CD4-positive, alpha-beta memory T cell (primary cell): ENCODE results near the gene SLC35F4. TPM values are rescaled to one million over a fixed set of nuclear protein-coding genes. Genes with fewer than 3 reads are reported as not detected.

Source experiments
- CTCF ChIA-PET: fragments of 350-600 bp; sonication (Branson Sonifier 250); formaldehyde crosslinking; loops from one replicate; lab custom pipeline; 2021; ENCODE audit warnings: inconsistent platforms; ENCODE audit not compliant: partially characterized antibody; lab: Charles Lee
- POLR2A ChIA-PET: fragments of 350-600 bp; sonication (Branson Sonifier 250); formaldehyde crosslinking; loops from one replicate; lab custom pipeline; 2021; ENCODE audit not compliant: partially characterized antibody; lab: Charles Lee
- DNase-seq, 5 donors: peaks; one replicate each; pipeline versions ENCODE4 v3.0.0 to v3.0.0-alpha.2; 2020 to 2022; ENCODE audit warnings: mixed read lengths in 1 of 5
- H3K27ac ChIP-seq: one replicate; pipeline ENCODE4 v1.7.0; 2013; ENCODE audit warnings: low read depth, low read length
- H3K27me3 ChIP-seq: 2 replicates; pipeline ENCODE4 v1.7.0; 2013; ENCODE audit warnings: mild to moderate bottlenecking, low read length, moderate library complexity; ENCODE audit not compliant: insufficient read depth
- H3K36me3 ChIP-seq: 2 replicates; pipeline ENCODE4 v1.7.0; 2013; ENCODE audit warnings: mild to moderate bottlenecking, low read length, moderate library complexity; ENCODE audit not compliant: insufficient read depth
- H3K4me1 ChIP-seq: 2 replicates; pipeline ENCODE4 v1.7.0; 2013; ENCODE audit warnings: mild to moderate bottlenecking, low read length, moderate library complexity; ENCODE audit not compliant: insufficient read depth
- H3K4me3 ChIP-seq, 2 donors: one replicate each; pipeline ENCODE4 v1.7.0; 2013; ENCODE audit warnings: low read length in 2 of 2, mild to moderate bottlenecking in 1 of 2
- H3K9me3 ChIP-seq, 2 donors: one replicate each; pipeline ENCODE4 v1.7.0; 2013; ENCODE audit warnings: low read length in 2 of 2, control low read depth in 1 of 2; ENCODE audit not compliant: control insufficient read depth in 1 of 2
- H3K27ac Mint-ChIP-seq, 7 donors: one replicate each; pipeline ENCODE4 v1.8.0; 2020 to 2021; ENCODE audit warnings: mixed read lengths in 7 of 7, mild to moderate bottlenecking in 6 of 7, inconsistent platforms in 3 of 7, moderate library complexity in 3 of 7
- H3K27me3 Mint-ChIP-seq, 2 donors: one replicate each; pipeline ENCODE4 v1.8.0; 2020 to 2021; ENCODE audit warnings: mixed read lengths in 2 of 2
- H3K36me3 Mint-ChIP-seq, 2 donors: one replicate each; pipeline ENCODE4 v1.8.0; 2020 to 2021; ENCODE audit warnings: mixed read lengths in 2 of 2, inconsistent platforms in 1 of 2, mild to moderate bottlenecking in 1 of 2
- H3K4me1 Mint-ChIP-seq, 4 donors: one replicate each; pipeline ENCODE4 v1.8.0; 2020 to 2021; ENCODE audit warnings: mixed read lengths in 4 of 4, mild to moderate bottlenecking in 1 of 4
- H3K4me3 Mint-ChIP-seq, 8 donors: one replicate each; pipeline ENCODE4 v1.8.0; 2020 to 2021; ENCODE audit warnings: mixed read lengths in 8 of 8, mild to moderate bottlenecking in 7 of 8, moderate library complexity in 6 of 8, inconsistent platforms in 3 of 8
- H3K9me3 Mint-ChIP-seq, 8 donors: one replicate each; pipeline ENCODE4 v1.8.0; 2020 to 2021; ENCODE audit warnings: mixed read lengths in 8 of 8, mild to moderate bottlenecking in 5 of 8, inconsistent platforms in 3 of 8, moderate library complexity in 1 of 8
- intact Hi-C: fragments of 100-400 bp; cut with micrococcal nuclease; formaldehyde crosslinking; loops from one replicate; pipeline ENCODE4 v1.15.1; 2023
- polyA plus RNA-seq, 2 donors: library from polyadenylated mRNA; unstranded; fragments of 300-500 nt; fragmentation: Illumina TruSeq; gene quantifications; one replicate each; pipeline ENCODE4 v1.2.3, GENCODE V29; 2021
- total RNA-seq, 2 experiments: library from RNA; stranded (reverse); gene quantifications; one replicate each; pipeline ENCODE4 v1.2.3, GENCODE V29; 2021

SLC35F4 gene
- total and polyA plus RNA-seq, 4 experiments from 2014 or later = not detected

GRCh38 chr14:57637901-57638300 lies 228.0 kb downstream of the SLC35F4 start:
- no peak overlapping the region for H3K27ac ChIP-seq
- no peaks in the 10 kb centered on the region for H3K27me3 ChIP-seq
- Mint-ChIP-seq H3K9me3 (peaks cover 0 to 3% (median under 1%) of the 10 kb centered on the region in 8 donors), H3K27ac (no peak overlapping the region), H3K4me3 (no peak overlapping the region), H3K27me3 (no peaks in the 10 kb centered on the region), H3K4me1 (no peaks in the 10 kb centered on the region), H3K36me3 (no peaks in the 10 kb centered on the region)
- H3K36me3 ChIP-seq = no peaks in the 10 kb centered on the region
- CTCF ChIA-PET = interaction anchor here (0.9 kb wide), 1 partner anchor 10 kb away, joined by 3 read pairs; no protein-coding TSS in a partner anchor
- DNase-seq = no peak
- intact Hi-C loops = no loop called here
- no peak overlapping the region for H3K4me3 ChIP-seq
- POLR2A ChIA-PET = no interaction called here
- no peaks in the 10 kb centered on the region for H3K4me1 ChIP-seq
- no peaks in the 10 kb centered on the region for H3K9me3 ChIP-seq

DNA sequence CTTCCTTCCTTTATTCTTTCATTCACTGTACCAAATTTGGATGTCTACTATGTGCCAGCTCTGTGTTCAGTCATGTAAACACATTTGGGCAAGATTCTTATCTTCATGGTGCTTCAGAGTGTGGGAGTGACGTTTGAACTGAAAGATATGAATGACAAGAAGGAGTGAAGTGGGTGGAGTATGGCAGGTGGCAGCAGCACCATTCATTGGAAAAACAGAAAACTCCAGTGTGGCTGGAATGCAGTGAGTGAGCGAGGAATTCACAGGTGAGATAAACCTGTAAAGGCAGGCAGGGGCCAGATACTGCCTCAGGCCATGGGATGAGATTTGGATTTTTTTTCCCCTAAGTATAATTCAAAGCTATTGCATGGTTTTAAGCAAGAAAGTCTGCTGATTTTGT lies 231.6 kb downstream of the SLC35F4 start:
- H3K4me3 ChIP-seq = no peak overlapping the region
- DNase-seq = no peak
- no peaks in the 10 kb centered on the region for H3K4me1 Mint-ChIP-seq
- H3K36me3 ChIP-seq = no peaks in the 10 kb centered on the region
- no peak overlapping the region for H3K4me3 Mint-ChIP-seq
- ChIA-PET POLR2A (no interaction called here), CTCF (interaction anchor here (0.6 kb wide), 1 partner anchor 438 kb away, joined by 3 read pairs; no protein-coding TSS in a partner anchor)
- no peak overlapping the region for H3K27ac Mint-ChIP-seq
- no peaks in the 10 kb centered on the region for H3K9me3 ChIP-seq
- no peaks in the 10 kb centered on the region for H3K4me1 ChIP-seq
- H3K36me3 Mint-ChIP-seq = no peaks in the 10 kb centered on the region
- H3K27ac ChIP-seq = no peak overlapping the region
- H3K27me3 Mint-ChIP-seq = no peaks in the 10 kb centered on the region
- peaks cover 0 to 5% (median 2%) of the 10 kb centered on the region in 8 donors for H3K9me3 Mint-ChIP-seq
- intact Hi-C loops = no loop called here
- no peaks in the 10 kb centered on the region for H3K27me3 ChIP-seq

DNA sequence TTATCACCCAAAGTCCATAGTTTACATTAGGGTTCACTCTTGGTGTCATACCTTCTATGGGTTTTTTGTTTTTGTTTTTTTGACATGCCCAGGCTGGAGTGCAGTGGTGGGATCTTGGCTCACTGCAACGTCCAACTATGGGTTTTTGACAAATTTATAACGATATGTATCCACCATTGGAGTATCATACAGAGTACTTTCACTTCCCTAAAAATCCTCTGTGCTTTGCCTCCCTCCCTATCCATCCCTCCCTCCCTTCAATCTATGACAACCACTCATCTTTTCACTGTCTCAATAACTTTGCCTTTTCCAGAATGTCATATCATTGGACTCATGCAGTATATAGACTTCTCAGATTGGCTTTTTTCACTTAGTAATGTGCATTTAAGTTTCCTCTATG lies 233.2 kb downstream of the SLC35F4 start:
- H3K9me3 Mint-ChIP-seq = peaks cover 0 to 5% (median 3%) of the 10 kb centered on the region in 8 donors
- no peaks in the 10 kb centered on the region for H3K36me3 ChIP-seq
- H3K9me3 ChIP-seq = no peaks in the 10 kb centered on the region
- no peaks in the 10 kb centered on the region for H3K27me3 ChIP-seq
- no peaks in the 10 kb centered on the region for H3K4me1 Mint-ChIP-seq
- no peaks in the 10 kb centered on the region for H3K4me1 ChIP-seq
- H3K27me3 Mint-ChIP-seq = no peaks in the 10 kb centered on the region
- ChIA-PET POLR2A (no interaction called here), CTCF (no interaction called here)
- intact Hi-C loops = no loop called here
- no peak overlapping the region for H3K27ac ChIP-seq
- no peak overlapping the region for H3K27ac Mint-ChIP-seq
- no peak for DNase-seq
- H3K36me3 Mint-ChIP-seq = no peaks in the 10 kb centered on the region
- H3K4me3 ChIP-seq = no peak overlapping the region
- no peak overlapping the region for H3K4me3 Mint-ChIP-seq

GRCh38 chr14:57617510-57617909 lies 248.4 kb downstream of the SLC35F4 start:
- Histone ChIP-seq H3K36me3 (no peaks in the 10 kb centered on the region), H3K4me1 (no peaks in the 10 kb centered on the region), H3K9me3 (no peaks in the 10 kb centered on the region), H3K4me3 (no peak overlapping the region), H3K27ac (no peak overlapping the region), H3K27me3 (no peaks in the 10 kb centered on the region)
- no peaks in the 10 kb centered on the region for H3K4me1 Mint-ChIP-seq
- intact Hi-C loops = no loop called here
- POLR2A ChIA-PET = no interaction called here
- no peak for DNase-seq
- no peak overlapping the region for H3K27ac Mint-ChIP-seq
- peaks cover 2 to 27% (median 12%) of the 10 kb centered on the region in 8 donors for H3K9me3 Mint-ChIP-seq
- H3K36me3 Mint-ChIP-seq = no peaks in the 10 kb centered on the region
- H3K4me3 Mint-ChIP-seq = no peak overlapping the region
- peaks cover 1% of the 10 kb centered on the region in 2 donors for H3K27me3 Mint-ChIP-seq
- CTCF ChIA-PET = no interaction called here

GRCh38 chr14:57612946-57613345 lies 252.9 kb downstream of the SLC35F4 start:
- CTCF ChIA-PET = no interaction called here

GRCh38 chr14:57611555-57612075 lies 254.3 kb downstream of the SLC35F4 start:
- Histone ChIP-seq H3K27me3 (no peaks in the 10 kb centered on the region), H3K4me1 (no peaks in the 10 kb centered on the region), H3K9me3 (no peaks in the 10 kb centered on the region), H3K36me3 (no peaks in the 10 kb centered on the region), H3K4me3 (no peak overlapping the region), H3K27ac (no peak overlapping the region)
- POLR2A ChIA-PET = no interaction called here
- Mint-ChIP-seq H3K27ac (no peak overlapping the region), H3K36me3 (no peaks in the 10 kb centered on the region), H3K4me1 (no peaks in the 10 kb centered on the region), H3K27me3 (peaks cover 0 to 1% of the 10 kb centered on the region in 2 donors), H3K9me3 (peaks cover 0 to 13% (median 6%) of the 10 kb centered on the region in 8 donors), H3K4me3 (no peak overlapping the region)
- CTCF ChIA-PET = no interaction called here
- intact Hi-C loops = no loop called here
- no peak for DNase-seq

More at GRCh38 chr14:57612946-57613345, 252.9 kb downstream of the SLC35F4 start:
- no peaks in the 10 kb centered on the region for H3K4me1 ChIP-seq
- H3K4me1 Mint-ChIP-seq = no peaks in the 10 kb centered on the region
- peaks cover 0 to 1% of the 10 kb centered on the region in 2 donors for H3K27me3 Mint-ChIP-seq
- H3K27me3 ChIP-seq = no peaks in the 10 kb centered on the region
- H3K27ac ChIP-seq = no peak overlapping the region
- no peaks in the 10 kb centered on the region for H3K36me3 Mint-ChIP-seq
- H3K4me3 Mint-ChIP-seq = no peak overlapping the region
- H3K27ac Mint-ChIP-seq = no peak overlapping the region
- POLR2A ChIA-PET = no interaction called here
- no peak for DNase-seq
- H3K36me3 ChIP-seq = no peaks in the 10 kb centered on the region
- H3K4me3 ChIP-seq = no peak overlapping the region
- intact Hi-C loops = no loop called here
- peaks cover 0 to 15% (median 7%) of the 10 kb centered on the region in 8 donors for H3K9me3 Mint-ChIP-seq
- no peaks in the 10 kb centered on the region for H3K9me3 ChIP-seq

DNA sequence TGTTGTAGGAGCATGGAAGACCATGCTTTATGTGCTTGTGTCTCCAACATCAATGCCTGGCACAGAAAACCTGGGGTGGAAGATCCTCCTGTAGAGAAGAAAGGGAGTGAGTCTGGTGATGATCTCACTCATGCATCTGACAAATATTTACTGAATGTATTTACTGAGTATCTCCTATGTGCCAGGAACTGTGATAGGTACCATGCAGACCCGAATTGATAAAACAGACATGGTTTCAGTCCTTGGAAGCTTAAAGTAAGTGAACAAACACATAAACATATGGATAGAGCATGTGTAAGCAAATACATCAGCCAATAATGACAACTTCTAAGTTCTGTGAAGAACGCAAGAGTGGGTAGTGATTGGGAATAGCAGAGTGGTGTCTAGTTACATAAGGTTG lies 255.3 kb downstream of the SLC35F4 start:
- Mint-ChIP-seq H3K27ac (no peak overlapping the region), H3K36me3 (no peaks in the 10 kb centered on the region)
- intact Hi-C loops = no loop called here

More for the DNA sequence above, 255.3 kb downstream of the SLC35F4 start:
- H3K9me3 ChIP-seq = no peaks in the 10 kb centered on the region
- no peak for DNase-seq
- no peak overlapping the region for H3K4me3 ChIP-seq
- H3K4me1 Mint-ChIP-seq = no peaks in the 10 kb centered on the region
- no peak overlapping the region for H3K4me3 Mint-ChIP-seq
- ChIA-PET CTCF (no interaction called here), POLR2A (no interaction called here)
- H3K27me3 Mint-ChIP-seq = peaks cover 0 to 1% of the 10 kb centered on the region in 2 donors
- no peaks in the 10 kb centered on the region for H3K27me3 ChIP-seq
- H3K36me3 ChIP-seq = no peaks in the 10 kb centered on the region
- peaks cover 0 to 14% (median 7%) of the 10 kb centered on the region in 8 donors for H3K9me3 Mint-ChIP-seq
- no peaks in the 10 kb centered on the region for H3K4me1 ChIP-seq
- no peak overlapping the region for H3K27ac ChIP-seq
